HepG2 (cell line): ENCODE data around the gene NEU4. TPM values are rescaled to one million over a fixed set of nuclear protein-coding genes. Genes with fewer than 3 reads are reported as not detected.

ENCODE experiments used
- ASH2L ChIP-seq: fragments of 300-600, 200-600 bp; sonication (generic); IDR thresholded peaks from 2 replicates; pipeline ENCODE4 v1.7.0; 2017; ENCODE audit warnings: low read depth, mild to moderate bottlenecking, moderate library complexity, mixed read lengths, low read length; ENCODE audit not compliant: insufficient read length
- CHCHD3 ChIP-seq: sonication (generic); formaldehyde crosslinking; IDR thresholded peaks from 2 replicates; pipeline ENCODE4 v1.8.0; 2022; ENCODE audit warnings: mild to moderate bottlenecking, missing genetic modification reagents, moderate library complexity
- HNF4G ChIP-seq, 2 experiments: sonication (generic) in 1 of 2; formaldehyde crosslinking in 1 of 2; IDR thresholded peaks; 2 replicates each; pipeline versions ENCODE4 v1.4.0 to v1.6.1; 2011 to 2020; ENCODE audit warnings: borderline replicate concordance in 2 of 2, low read depth in 2 of 2, mild to moderate bottlenecking in 2 of 2, low read length in 1 of 2, missing genetic modification reagents in 1 of 2, moderate library complexity in 1 of 2
- MAX ChIP-seq: IDR thresholded peaks from 2 replicates; pipeline ENCODE4 v1.6.1; 2012; ENCODE audit warnings: inconsistent platforms
- NONO ChIP-seq, 2 experiments: fragments of 450-650 bp in 1 of 2; sonication (generic) in 1 of 2; formaldehyde crosslinking in 1 of 2; IDR thresholded peaks in 1 of 2; conservative IDR thresholded peaks in 1 of 2; 2 replicates each; pipeline versions ENCODE4 v1.6.1 to v1.8.0; 2017 to 2022; ENCODE audit warnings: mild to moderate bottlenecking in 1 of 2, missing genetic modification reagents in 1 of 2, moderate library complexity in 1 of 2
- NR2F1 ChIP-seq, 2 experiments: fragments of 450-650 bp in 1 of 2; formaldehyde crosslinking in 1 of 2; IDR thresholded peaks; 2 replicates each; pipeline versions ENCODE4 v1.5.0 to v1.6.1; 2016 to 2020; ENCODE audit warnings: mild to moderate bottlenecking in 1 of 2, missing compliant biosample characterization in 1 of 2, missing genetic modification reagents in 1 of 2, moderate library complexity in 1 of 2
- PATZ1 ChIP-seq: sonication (generic); formaldehyde crosslinking; IDR thresholded peaks from 2 replicates; pipeline ENCODE4 v1.4.0; 2020; ENCODE audit warnings: missing genetic modification reagents
- POLR2AphosphoS5 ChIP-seq: IDR thresholded peaks from 2 replicates; pipeline ENCODE4 v1.6.1; 2012; ENCODE audit warnings: low read depth, low read length
- RARA ChIP-seq: IDR thresholded peaks from 2 replicates; pipeline ENCODE4 v1.6.1; 2016; ENCODE audit warnings: missing genetic modification reagents, missing compliant biosample characterization
- SMAD1 ChIP-seq: sonication (generic); formaldehyde crosslinking; IDR thresholded peaks from 2 replicates; pipeline ENCODE4 v1.4.0; 2020; ENCODE audit warnings: missing genetic modification reagents, low read depth, mild to moderate bottlenecking, borderline replicate concordance
- TBX2 ChIP-seq: sonication (generic); formaldehyde crosslinking; IDR thresholded peaks from 2 replicates; pipeline ENCODE4 v1.5.0; 2020; ENCODE audit warnings: missing genetic modification reagents, mild to moderate bottlenecking, borderline replicate concordance
- ZNF280B ChIP-seq: sonication (generic); formaldehyde crosslinking; IDR thresholded peaks from 2 replicates; pipeline ENCODE4 v1.5.0; 2020; ENCODE audit warnings: missing genetic modification reagents, mild to moderate bottlenecking, borderline replicate concordance
- ZNF687 ChIP-seq: sonication (generic); formaldehyde crosslinking; IDR thresholded peaks from 2 replicates; pipeline ENCODE4 v1.5.1; 2020; ENCODE audit warnings: mild to moderate bottlenecking, missing genetic modification reagents, moderate library complexity
- ZNF768 ChIP-seq: sonication (generic); formaldehyde crosslinking; IDR thresholded peaks from 2 replicates; pipeline ENCODE4 v1.4.0; 2020; ENCODE audit warnings: missing genetic modification reagents
- ZNF772 ChIP-seq: sonication (generic); formaldehyde crosslinking; IDR thresholded peaks from 2 replicates; pipeline ENCODE4 v1.5.0; 2020; ENCODE audit warnings: mild to moderate bottlenecking, missing genetic modification reagents
- ZNF788 ChIP-seq: sonication (generic); formaldehyde crosslinking; IDR thresholded peaks from 2 replicates; pipeline ENCODE4 v1.5.0; 2020; ENCODE audit warnings: mild to moderate bottlenecking, missing genetic modification reagents, borderline replicate concordance
- ZSCAN25 ChIP-seq: sonication (generic); formaldehyde crosslinking; IDR thresholded peaks from 2 replicates; pipeline ENCODE4 v1.8.0; 2022; ENCODE audit warnings: mild to moderate bottlenecking, missing genetic modification reagents
- polyA plus RNA-seq, 8 experiments: library from polyadenylated mRNA; depleted of rRNA in 3 of 8; stranded (reverse) in 7 of 8; unstranded in 1 of 8; fragments of >200 nt; fragmentation: Illumina TruSeq in 4 of 8; extraction: Trizol in 4 of 8; gene quantifications; 2 replicates each; pipeline versions ENCODE4 v1.2.1 to v1.2.3, GENCODE V29; 2011 to 2016; ENCODE audit warnings: low read depth in 4 of 8, missing spikeins in 1 of 8, mixed read lengths in 1 of 8; ENCODE audit not compliant: insufficient read depth in 1 of 8
- total RNA-seq, 5 experiments: library from RNA; depleted of rRNA; stranded (reverse); fragments of >200 nt; fragmentation: Illumina TruSeq; extraction: Trizol; gene quantifications; 2 replicates each; pipeline ENCODE4 v1.2.3, GENCODE V29; 2016; ENCODE audit warnings: low read depth in 1 of 5

Gene NEU4
- total and polyA plus RNA-seq, 2 of the 13 experiments (the other 11 are each of a cell fraction or from before 2014, with no cell fraction given) = 53.5 to 107 TPM

GRCh38 chr2:241775223-241776177, 33.5 kb upstream of the NEU4 start (continued):
- peak; percentile 89; the same call in 1 of the 2 replicates for TF ChIP-seq ZNF280B (CRISPR knock-in tag)
- peak; percentile 42; the same call in 1 of the 2 replicates for TF ChIP-seq HNF4G (IDR thresholded peaks at IDR 0.05; ENCODE audit: borderline replicate concordance, low read depth, low read length)
- peak; percentile 91; the same call in 1 of the 2 replicates for TF ChIP-seq HNF4G (CRISPR knock-in tag; IDR thresholded peaks at IDR 0.05; ENCODE audit: borderline replicate concordance, low read depth)
- TF ChIP-seq POLR2AphosphoS5 = peak; percentile 4; the same call in 1 of the 2 replicates
- peak; percentile 63; the same call in 1 of the 2 replicates for TF ChIP-seq ZNF772
- peak; percentile 86; the same call in 1 of the 2 replicates for TF ChIP-seq CHCHD3 (CRISPR knock-in tag)
- 0 out of 2 replicates have a peak, but pooled peaks have one; percentile 16 for TF ChIP-seq ZNF768 (CRISPR knock-in tag)
- 0 out of 2 replicates have a peak, but pooled peaks have one; percentile 17 for TF ChIP-seq ZSCAN25 (CRISPR knock-in tag)
- peak; percentile 87 for TF ChIP-seq RARA (CRISPR knock-in tag)
- peak; percentile 0 for TF ChIP-seq ASH2L
- 0 out of 2 replicates have a peak, but pooled peaks have one; percentile 28 for TF ChIP-seq SMAD1 (CRISPR knock-in tag)
- TF ChIP-seq PATZ1 (CRISPR knock-in tag) = 0 out of 2 replicates have a peak, but pooled peaks have one; percentile 15
- TF ChIP-seq ZNF687 (CRISPR knock-in tag) = peak; percentile 77
- peak; percentile 73 for TF ChIP-seq TBX2 (CRISPR knock-in tag)
- peak; percentile 47 to 63; a peak in 2 of 4 replicates for TF ChIP-seq NR2F1 (CRISPR knock-in tag; IDR thresholded peaks at IDR 0.05)
- TF ChIP-seq MAX = peak; percentile 69; the same call in 1 of the 2 replicates
- TF ChIP-seq ZNF788 = peak; percentile 39; the same call in 1 of the 2 replicates
- no peak for TF ChIP-seq NONO (IDR thresholded peaks at IDR 0.05)
- peak; percentile 70; the same call in 1 of the 2 replicates for TF ChIP-seq NONO (CRISPR knock-in tag; conservative IDR thresholded peaks at IDR 0.05)
